ENCODE measurements around the gene PIGQ.

The PIGQ gene

DNA sequence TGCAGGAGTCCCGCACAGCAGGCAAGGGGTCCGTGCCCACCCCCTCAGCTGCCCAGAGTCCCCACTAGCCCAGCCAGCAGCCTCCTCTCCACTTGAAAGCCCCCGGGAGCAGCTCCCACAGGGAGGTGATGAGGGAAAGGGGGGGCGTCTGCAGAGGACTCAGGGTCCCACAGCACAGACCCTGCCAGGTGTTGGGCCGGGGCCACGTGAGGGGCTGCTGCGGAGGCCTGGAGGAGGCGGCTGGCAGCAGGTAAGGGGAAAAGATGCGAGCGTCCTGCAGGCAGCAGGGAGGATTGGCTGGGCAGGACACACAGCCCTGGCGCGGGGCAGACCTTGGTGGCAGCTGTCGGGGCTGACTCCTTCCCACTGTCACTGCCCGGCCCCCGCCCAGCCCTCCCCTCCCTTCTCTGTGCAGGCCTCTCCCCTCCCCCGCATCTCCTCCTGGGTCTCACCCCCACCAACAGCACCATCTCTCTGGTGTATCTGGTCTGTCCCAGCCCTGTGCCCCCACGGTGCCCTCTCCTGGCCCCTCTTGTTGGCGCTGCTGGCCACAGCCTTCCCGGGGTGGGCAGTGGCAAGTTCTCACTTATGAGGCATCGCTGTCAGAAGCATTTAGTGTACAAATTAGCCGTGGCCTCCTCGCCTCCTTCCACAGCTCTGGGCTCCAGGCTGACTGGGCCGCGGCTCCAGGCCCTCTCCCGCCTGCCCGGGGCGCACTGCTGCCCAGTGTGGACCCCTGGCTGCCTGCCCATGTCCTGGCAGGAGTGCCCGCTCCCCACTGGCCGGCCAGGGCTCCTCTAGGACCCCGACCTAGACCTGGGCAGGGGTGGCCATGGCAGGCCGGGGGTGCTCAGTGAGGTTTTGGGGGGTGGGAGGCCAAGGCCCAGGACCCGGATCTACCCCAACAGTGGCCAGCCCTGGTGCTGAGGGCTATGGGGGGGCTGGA lies 14.0 kb upstream of the PIGQ start:
- FAIRE-seq (no peak), DNase-seq (ENCODE audit: low spot score) (no peak)

DNA sequence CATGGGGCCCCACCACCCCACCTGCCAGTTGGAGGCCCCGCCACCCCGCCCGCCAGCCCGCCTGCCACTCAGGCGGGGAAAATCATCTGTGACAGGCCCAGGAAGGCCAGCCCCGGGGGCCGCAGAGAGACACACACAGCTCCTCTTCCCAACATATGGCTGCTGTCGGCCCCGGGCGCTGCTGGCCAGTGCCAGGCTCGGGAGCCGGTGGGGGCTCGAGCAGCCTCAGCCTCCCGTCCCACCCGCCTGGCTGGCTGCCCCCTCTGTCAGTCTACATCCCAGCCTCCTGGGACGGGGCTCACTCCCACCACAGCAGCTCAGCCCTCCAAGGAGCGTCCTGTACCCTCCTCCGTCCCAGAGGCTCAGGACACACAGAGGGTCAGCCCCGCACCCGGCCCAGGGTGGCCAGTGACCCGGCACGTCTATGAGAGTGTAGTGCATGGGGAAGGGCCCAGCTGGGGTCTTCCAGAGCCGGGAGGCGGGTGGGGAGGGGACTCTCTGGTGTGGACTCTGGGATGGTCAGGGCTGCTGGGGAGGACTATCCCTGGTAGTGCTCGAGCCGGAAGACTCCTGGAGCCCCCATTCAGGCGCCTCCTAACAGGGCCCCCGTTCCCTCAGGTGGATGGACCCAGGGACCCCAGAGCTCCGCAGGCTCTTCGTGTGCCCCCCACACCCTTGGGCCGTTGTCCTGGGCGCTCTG lies 13.1 kb upstream of the PIGQ start:
- no peak for FAIRE-seq

DNA sequence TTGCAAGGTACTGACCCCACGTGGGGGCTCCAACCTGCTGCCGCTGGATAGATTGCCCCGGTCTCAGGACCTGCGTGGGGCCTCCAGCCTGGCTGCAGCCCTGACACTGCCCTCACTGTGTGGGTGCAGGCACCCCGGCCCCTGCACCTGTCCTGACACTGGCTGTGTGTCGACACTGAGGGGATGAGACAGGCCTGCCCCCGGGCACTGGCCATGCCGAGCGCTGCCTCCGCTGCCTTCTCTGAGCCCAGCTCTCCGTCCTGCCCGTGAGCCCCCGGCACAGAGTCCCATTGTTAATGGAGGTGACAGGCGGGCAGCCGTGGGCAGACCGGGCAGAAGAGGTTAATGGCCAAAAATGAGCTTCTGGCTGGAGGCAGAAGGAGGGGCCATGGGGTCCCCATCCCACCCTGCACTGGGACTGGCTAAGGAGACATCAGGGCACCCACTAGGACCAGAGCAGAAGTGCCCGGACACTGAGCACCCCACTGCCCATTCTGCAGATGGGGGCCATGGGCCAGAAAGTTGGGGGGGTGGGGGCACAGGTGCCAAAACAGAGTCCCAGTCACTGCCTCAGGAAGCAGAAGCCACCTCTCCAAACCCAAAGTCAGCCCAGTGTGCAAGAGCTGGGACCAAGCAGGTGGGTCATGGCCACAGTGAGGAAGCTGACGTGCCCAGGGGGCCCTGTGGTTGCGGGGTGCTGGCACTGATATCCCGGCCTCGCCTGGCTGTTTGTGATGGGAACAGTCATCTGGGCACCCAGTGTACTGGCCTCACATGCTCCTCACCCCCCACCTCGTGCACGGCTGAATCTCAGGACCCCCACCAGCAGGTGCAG lies 12.1 kb upstream of the PIGQ start:
- FAIRE-seq (no peak), DNase-seq (ENCODE audit: low spot score) (no peak)

More for the DNA sequence above, 13.1 kb upstream of the PIGQ start:
- no peak for DNase-seq (ENCODE audit: low spot score)

DNA sequence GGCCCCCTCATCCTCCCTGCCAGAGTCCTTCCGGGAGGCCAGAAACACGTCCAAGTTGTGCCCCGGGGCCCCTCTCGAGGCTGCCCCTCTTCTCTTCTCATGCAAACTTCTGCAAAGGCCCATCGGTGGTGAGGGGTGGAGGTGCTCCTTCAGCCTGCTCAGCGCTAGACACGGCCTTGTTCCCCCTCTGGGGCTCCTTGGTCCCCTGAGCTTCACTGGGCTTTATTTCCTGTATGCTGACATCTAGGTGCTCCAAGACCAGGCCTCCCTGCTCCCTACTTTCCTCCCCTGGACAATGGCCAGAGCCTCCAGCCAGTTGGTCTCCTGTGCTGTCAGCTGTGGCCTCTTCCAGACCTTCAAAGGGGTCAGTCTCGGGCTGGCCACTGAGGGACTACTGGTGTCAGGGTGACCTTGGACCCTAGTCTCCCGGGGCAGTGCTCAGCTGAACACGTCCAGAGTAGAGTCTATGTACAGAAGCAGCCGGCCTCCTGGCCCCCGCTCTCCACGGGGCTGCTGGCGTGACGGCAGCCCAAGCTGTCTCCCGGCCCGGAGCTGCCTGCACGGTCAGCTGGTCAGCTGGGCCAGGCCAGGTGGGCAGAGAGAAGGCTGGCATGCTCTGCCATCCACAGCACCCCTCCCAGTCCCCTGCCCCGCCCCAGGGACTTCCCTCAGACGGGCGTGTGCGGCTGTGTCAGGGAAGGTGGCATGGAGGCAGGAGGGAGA lies 11.3 kb upstream of the PIGQ start:
- no peak for DNase-seq (ENCODE audit: low spot score)
- FAIRE-seq = no peak

DNA sequence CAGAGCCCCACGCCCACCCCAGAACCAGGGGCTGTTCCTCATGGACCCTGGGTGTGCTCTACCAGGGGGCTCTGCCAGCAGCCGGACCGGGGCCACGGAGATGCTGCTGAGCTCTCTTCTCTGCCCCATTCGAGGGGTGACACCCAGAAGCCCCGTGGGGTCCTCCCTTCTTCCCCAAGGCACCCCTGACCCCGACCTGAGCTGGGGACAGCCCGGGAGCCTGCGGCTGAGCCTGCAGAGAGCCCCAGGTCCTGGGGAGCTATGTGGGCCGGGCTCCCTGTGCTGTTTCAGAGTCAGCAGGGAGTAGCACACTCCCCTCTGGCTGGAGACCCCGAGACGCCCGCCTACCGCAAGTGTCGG lies 10.8 kb upstream of the PIGQ start:
- DNase-seq (ENCODE audit: low spot score) (no peak), FAIRE-seq (no peak)

DNA sequence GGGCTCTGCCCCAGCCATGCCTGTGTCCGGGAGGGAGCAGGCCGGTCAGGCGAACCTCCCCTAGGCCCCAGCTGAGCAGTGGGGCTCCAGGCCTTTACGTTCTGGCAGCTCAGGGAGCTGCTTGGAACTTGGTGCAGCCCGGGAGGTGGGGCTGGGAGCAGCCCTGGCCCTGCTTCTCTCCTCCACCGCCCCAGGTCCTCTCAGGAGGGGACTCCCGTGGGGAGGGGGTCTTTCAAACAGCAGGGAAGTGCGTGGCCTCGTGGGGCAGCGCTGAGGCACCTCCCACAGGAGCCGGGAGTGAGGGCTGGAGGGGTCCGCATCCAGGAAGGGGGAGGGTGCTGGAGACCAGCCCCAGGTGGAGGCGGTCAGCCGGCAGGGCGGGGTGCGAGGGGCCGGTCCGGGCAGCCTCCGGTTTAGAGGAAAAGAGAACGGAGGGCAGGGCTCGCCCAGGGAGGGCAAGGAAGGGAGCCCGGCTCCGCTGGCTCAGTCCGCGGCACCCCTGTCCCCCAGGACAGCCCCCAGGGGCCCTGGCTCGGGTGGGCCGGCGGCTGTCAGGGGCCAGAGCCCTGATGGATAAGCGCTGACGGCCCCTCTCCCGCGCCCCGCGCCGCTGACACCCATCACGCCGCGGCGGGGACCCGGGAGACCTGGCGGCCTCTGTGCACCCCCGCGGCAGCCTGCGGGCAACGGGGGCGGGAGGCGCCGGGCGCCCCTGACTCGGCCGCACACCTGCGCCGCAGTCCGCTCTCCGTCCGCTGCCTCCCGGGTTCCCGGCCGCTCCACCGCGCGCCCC lies 10.2 kb upstream of the PIGQ start:
- no peak for FAIRE-seq
- no peak for DNase-seq (ENCODE audit: low spot score)

DNA sequence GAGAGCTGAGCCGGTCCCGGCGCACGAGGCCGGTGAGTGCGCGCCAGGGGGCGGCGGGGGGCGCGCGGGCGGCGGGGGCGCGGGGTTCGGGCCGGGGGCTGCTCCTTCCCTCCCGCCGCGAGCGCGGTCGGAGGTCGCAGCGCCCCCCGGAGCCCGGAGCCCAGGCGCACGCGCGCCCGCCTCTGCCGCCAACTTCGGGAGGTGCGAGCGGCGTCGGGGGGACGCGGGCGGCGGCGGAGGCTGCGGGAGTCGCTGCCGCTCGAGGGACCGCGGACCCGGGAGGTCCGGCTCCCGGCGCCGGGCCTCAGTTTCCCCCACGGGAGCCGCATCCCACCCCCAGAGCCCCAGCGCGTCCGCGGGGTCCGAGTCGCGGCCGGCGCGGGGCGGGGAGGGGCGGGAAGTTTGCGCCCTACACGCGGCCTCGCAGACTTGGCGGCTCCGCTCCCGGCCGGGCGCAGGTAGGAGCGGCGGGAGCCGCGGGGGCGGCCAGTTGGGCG lies 9.5 kb upstream of the PIGQ start, which contains the start of gene PRR35:
TSS of gene PRR35 (plus strand) at position 191 of the 497 bp plus-strand sequence. CDS start 2,901 bp downstream, outside the sequence.
- DNase-seq (ENCODE audit: low spot score) (no peak), FAIRE-seq (no peak)

DNA sequence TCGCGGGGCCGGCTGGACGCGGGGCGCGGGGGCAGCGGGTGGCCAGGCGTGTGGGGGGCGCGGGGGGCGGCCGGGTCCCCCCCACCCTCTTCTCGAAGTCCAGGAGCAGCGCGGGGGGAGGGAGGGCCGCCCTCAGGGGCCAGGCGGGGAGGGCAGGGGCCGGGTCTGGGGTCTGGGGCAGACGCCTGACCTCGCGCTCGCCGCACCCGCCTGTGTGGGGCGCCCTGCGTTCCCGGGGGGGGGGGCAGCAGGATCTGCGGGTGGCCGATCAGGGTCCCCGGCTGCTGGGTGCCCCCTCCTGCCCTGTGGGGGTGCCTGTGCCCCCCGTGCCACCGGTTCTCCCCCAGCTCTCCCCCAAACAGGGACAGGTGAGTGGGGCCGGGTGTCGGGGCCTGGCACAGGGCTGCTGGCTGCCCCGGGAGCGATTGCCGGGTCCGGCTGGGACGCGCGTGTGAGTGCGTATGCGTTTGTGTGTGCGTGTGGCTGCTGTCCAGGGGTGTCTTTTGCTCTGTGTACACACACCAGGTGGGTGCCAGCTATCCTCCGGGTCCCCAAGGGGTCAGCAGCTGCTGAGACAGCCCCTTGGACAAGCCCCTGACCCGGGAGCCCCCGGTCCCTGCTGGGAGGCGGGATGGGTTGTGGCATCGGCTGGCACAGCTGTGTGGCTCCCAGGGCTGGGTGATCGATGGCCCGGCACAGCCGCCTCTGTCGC lies 8.9 kb upstream of the PIGQ start:
- FAIRE-seq (no peak), DNase-seq (ENCODE audit: low spot score) (no peak)

DNA sequence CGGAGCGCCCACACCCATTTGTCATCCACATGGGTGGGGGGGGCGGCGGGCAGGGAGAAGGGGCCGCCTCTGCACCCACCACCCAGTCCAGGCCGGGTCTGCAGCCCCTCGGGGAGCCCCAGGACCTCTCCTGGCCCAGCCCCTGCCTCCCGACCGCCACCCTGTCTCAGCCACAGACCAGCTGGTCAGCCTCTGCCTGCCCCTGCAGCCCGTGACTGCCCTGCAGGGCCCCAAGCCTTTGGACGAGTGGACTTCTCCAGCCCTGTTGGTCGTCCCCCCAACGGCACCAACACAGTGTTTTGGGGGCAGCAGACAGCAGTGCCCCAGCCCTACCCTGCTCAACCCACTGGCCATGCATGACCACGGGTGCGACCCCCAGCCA lies 8.4 kb upstream of the PIGQ start:
- FAIRE-seq (no peak), DNase-seq (ENCODE audit: low spot score) (no peak)

DNA sequence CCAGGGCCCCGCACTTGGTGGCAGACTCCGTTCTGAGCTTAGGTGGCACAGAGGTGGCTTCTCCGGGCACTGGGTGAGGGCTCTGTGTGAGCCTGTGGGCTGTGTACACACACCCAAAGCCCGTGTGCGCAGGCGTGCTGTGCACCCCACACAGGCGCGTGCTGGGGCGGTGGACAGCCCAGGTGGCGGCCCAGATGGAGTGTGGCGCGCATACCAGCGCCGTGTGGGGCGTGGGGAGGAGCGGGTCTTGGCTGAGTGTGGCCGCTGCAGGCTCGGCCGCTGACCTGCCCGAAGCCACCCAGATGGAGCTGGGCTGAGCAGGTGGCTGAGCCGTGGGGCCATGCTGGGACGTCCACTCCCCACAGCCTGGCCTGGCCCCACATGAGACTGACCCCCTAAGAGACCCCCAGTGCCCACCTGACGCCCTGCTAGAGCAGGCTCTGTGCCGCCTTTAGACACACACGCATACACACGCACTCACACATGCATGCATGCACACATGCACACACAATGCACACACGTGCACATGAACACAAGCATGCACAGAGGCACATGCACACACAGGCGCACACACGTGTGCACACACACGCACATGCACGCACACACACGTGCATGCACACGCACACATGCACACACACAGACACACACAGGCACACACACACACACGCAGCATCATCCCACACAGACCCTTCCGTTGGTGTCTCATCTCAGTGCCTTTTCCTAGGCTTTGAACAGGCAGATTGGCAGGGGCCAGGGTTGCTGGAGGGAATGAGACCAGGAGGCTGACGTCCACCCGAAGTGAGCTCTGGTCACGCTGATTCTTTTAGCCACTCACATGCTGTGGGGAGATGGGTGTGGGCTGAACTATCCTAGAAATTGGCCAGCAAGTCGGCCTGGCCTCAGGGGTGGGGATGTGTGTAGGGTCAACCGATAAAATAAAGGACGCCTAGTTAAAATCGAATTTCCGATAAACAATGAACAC lies 7.5 kb upstream of the PIGQ start:
- FAIRE-seq = no peak

DNA sequence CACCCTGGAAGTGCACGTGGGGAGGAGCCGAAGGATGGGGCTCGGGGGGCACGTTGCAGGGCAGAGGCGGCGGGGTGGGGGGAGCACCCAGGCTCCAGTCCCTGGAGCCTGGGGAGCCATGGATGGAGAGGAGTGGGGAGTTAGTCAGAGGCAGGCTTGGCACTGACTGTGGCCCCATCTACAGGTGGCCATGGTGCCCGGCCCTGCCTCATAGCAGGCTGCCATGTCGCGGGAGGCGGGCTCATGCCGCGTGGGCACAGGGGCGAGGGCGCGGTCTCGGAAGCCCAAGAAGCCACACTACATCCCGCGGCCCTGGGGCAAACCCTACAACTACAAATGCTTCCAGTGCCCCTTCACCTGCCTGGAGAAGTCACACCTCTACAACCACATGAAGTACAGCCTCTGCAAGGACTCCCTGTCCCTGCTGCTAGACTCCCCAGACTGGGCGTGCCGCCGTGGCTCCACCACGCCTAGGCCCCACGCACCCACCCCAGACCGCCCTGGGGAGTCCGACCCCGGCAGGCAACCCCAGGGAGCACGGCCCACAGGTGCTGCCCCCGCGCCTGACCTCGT lies 6.6 kb upstream of the PIGQ start:
- DNase-seq (ENCODE audit: low spot score) (no peak), FAIRE-seq (no peak)

More for the DNA sequence above, 7.5 kb upstream of the PIGQ start:
- DNase-seq (ENCODE audit: low spot score) = no peak

DNA sequence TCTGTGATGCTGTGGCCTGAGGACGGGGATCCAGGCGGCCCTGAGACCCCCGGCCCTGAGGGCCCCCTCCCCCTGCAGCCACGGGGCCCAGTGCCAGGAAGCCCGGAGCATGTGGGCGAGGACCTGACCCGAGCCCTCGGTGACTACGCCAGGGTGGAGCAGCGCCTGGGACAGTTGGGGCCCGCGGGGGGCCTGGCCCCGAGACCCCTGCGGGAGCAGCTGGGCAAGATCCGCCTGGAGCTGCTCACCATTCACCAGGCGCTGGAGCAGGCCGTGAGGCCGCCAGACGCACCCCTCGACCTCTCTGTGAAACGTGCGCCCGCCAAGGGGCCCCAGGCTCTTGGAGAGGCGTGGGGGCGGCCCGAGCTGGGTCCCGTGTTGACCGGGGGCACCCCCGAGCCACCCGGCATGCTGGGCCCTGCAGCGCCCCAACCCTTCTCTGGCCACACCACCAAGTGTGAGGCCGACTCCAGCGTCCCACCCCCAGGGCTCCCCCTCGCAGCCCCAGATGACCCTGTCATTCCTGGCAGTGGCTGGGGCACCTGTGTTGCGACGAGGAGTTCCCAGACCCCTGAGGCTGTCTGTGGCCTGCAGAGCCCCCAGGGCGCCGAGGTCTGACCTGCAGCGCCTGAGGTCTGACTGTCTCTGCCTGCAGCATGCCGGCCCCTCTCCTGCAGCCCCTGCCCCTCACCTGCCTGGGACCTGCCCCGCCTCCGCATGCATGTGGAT lies 4.9 kb upstream of the PIGQ start:
- DNase-seq (ENCODE audit: low spot score) (no peak), FAIRE-seq (no peak)

DNA sequence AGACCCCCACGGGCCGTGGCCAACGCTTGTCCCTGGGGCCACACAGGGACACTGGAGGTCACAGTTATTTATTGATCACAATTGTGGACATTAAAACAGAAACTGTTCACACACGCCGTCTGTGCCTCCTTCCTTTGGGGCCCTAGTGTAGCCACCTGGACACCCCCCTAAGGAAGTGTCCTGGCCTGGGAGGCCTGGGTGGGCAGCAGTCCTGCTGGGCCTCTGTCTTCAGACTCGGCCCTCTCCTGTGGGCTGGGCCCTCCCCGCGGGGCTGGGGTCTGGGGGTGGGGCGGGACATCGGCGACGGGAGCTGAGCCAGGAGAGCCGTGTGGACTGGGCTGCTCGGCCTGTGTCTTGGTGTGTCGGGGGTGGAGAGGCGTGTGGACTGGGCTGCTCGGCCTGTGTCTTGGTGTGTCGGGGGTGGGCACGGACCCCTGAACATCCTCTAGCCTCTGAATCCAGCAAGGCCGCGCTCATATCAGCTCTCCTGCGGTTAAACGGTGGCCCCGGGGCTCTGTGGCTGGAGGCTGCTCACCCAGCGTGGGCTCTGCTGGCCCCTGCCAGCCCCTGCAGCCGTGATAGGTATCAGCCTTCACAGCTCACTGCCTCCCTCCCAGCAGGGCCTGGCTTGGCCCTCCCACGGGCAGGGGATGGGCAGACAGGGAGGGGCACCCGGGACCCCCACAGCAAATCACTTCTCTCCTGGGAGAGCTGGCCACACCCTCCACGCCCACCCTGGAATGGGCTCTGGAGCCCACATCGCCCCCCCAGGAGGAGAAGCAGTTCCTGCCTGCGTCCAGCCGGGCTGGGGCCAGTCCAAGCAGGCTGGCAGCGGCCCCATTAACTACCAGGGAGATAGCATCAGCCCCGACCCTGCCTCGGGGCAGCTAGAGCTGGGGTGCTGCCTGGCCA lies 4.1 kb upstream of the PIGQ start:
- FAIRE-seq (no peak), DNase-seq (ENCODE audit: low spot score) (no peak)

DNA sequence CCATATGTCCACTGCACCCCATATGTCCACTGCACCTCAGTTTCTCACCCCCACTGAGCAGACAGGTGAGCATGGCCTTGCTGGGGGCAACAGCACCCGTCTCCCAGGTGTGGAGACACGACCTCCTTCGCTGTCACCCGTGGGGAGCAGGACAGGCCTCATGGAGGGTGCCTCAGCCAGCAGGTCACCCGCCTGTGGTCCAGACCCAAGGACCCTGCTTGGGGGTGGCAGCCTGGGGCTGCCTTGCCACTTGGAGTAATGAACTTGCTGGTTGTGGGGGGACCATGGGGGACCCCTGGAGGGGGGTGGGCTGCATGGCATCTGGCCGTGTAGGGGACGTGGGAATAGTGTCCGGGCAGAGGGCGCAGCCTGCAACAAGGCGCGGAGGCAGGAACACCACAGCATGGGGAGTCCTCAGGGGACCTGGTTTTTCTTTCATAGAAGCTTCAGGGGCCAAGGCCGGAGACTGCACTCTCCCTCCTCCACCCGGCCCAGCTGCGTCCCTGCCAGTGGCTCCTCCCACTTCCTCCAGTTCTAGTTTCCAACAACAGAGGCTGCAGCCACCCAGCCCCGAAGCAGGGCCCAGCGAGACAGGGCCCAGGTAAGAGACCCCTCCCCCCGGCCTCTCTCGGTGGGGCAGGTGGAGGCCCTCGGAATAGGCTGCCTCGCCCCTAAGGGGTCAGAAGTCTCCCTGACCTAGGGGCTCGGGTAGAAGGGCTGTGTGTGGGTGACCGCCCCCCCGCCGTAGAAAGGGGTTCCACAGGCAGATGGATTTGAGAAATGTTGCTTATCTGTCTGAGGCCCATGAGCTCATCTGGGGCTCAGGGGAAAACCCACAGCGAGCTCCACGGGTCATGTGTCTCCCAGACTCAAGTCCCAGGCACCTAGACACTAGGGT lies 3.0 kb upstream of the PIGQ start, which contains the start of gene NHLRC4:
TSS of gene NHLRC4 (plus strand) at position 531 of the 898 bp plus-strand sequence. CDS start 1,043 bp downstream, outside the sequence.
- DNase-seq (ENCODE audit: low spot score) (no peak), FAIRE-seq (no peak)

Data from RCC 7860 (cell line).